Upper lobe of right lung (tissue), 1 donor: ENCODE data around the gene CXorf51A. TPM values are rescaled to one million over a fixed set of nuclear protein-coding genes. Genes with fewer than 3 reads are reported as not detected.
"Not testable (repeated sequence)": the region's sequence is repeated elsewhere in the genome, so short reads cannot be mapped to it uniquely, and the experiment has no call there.

Source experiments
- ATAC-seq: fragments of 200-7000 bp; cut with Tn5 transposase; one replicate; pipeline ENCODE4 v1.9.1; 2020; ENCODE audit warnings: mild to moderate bottlenecking, moderate library complexity
- DNase-seq: peaks from one replicate; pipeline ENCODE4 v3.0.0-alpha.2; 2020
- H3K27ac ChIP-seq: fragments of 200-600 bp; one replicate; pipeline ENCODE4 v1.8.0; 2022
- H3K27me3 ChIP-seq: fragments of 200-600 bp; one replicate; pipeline ENCODE4 v1.8.0; 2022; ENCODE audit warnings: mild to moderate bottlenecking
- H3K36me3 ChIP-seq: fragments of 200-600 bp; one replicate; pipeline ENCODE4 v1.8.0; 2022
- H3K4me1 ChIP-seq: fragments of 200-600 bp; one replicate; pipeline ENCODE4 v1.8.0; 2022
- H3K4me3 ChIP-seq: fragments of 200-600 bp; one replicate; pipeline ENCODE4 v1.8.0; 2022; ENCODE audit warnings: mild to moderate bottlenecking
- H3K9me3 ChIP-seq: fragments of 200-600 bp; one replicate; pipeline ENCODE4 v1.8.0; 2022
- CTCF ChIP-seq: fragments of 200-600 bp; IDR thresholded peaks from one replicate; pipeline ENCODE4 v1.8.0; 2022; ENCODE audit warnings: antibody characterized with exemption
- intact Hi-C: fragments of 100-400 bp; cut with DNase I; formaldehyde crosslinking; loops from one replicate; pipeline ENCODE4 v1.11.0; 2022
- long read RNA-seq: library from polyadenylated mRNA; unstranded; transcript quantifications from one replicate; pipeline ENCODE4 v2.0.0, GENCODE V29; 2021
- total RNA-seq: library from RNA; stranded (reverse); fragmentation: NEBNext Ultra II Directional; extraction: Animal tissue kit (Norgen Biotek cat#: 25700); gene quantifications from one replicate; pipeline ENCODE4 v1.2.1, GENCODE V29; 2021
- donor health status: DM: no; HTN: yes; CAD: no; lungs with severe emphysema.

CXorf51A gene
- total RNA-seq = not detected
- long read RNA-seq = 0 reads

- intact Hi-C loops, H3K9me3 ChIP-seq, ATAC-seq, H3K27ac ChIP-seq, H3K4me3 ChIP-seq, DNase-seq, H3K36me3 ChIP-seq, H3K27me3 ChIP-seq, H3K4me1 ChIP-seq: not testable (repeated sequence)
These were observed at the start of gene CXorf51A for GRCh38 chrX:146814644-146815043. Gene CXorf51A, minus strand, starts transcription at chrX:146814744. Its CDS starts 21 bp downstream, at chrX:146814723.

GRCh38 chrX:146863566-146863965 lies 49.0 kb upstream of the CXorf51A start:
- no peak for ATAC-seq
- Histone ChIP-seq H3K9me3 (no peaks in the 10 kb centered on the region), H3K4me1 (no peaks in the 10 kb centered on the region), H3K27ac (no peak overlapping the region), H3K27me3 (no peaks in the 10 kb centered on the region), H3K36me3 (no peaks in the 10 kb centered on the region), H3K4me3 (no peak overlapping the region)
- intact Hi-C loops = no loop called here
- no peak for TF ChIP-seq CTCF
- DNase-seq = no peak

- intact Hi-C loops = no loop called here
These were observed 39.7 kb upstream of the CXorf51A start for GRCh38 chrX:146854281-146854680.

GRCh38 chrX:146831994-146832393 lies 17.4 kb upstream of the CXorf51A start:
- DNase-seq (no peak), ATAC-seq (no peak)
- Histone ChIP-seq H3K4me1 (no peaks in the 10 kb centered on the region), H3K4me3 (no peak overlapping the region), H3K9me3 (no peaks in the 10 kb centered on the region), H3K27ac (no peak overlapping the region), H3K36me3 (no peaks in the 10 kb centered on the region), H3K27me3 (no peaks in the 10 kb centered on the region)
- no peak for TF ChIP-seq CTCF
- intact Hi-C loops = no loop called here

More at GRCh38 chrX:146854281-146854680, 39.7 kb upstream of the CXorf51A start:
- DNase-seq (no peak), ATAC-seq (no peak)
- H3K4me3 ChIP-seq = no peak overlapping the region
- H3K36me3 ChIP-seq = no peaks in the 10 kb centered on the region
- TF ChIP-seq CTCF = no peak
- no peaks in the 10 kb centered on the region for H3K27me3 ChIP-seq
- no peaks in the 10 kb centered on the region for H3K9me3 ChIP-seq
- H3K4me1 ChIP-seq = no peaks in the 10 kb centered on the region
- no peak overlapping the region for H3K27ac ChIP-seq

- ATAC-seq, DNase-seq, H3K4me3 ChIP-seq, H3K9me3 ChIP-seq, H3K36me3 ChIP-seq, H3K27ac ChIP-seq, H3K27me3 ChIP-seq, intact Hi-C loops, H3K4me1 ChIP-seq: not testable (repeated sequence)
These were observed 5.1 kb downstream of the CXorf51A start, which contains the start of gene CXorf51B for GRCh38 chrX:146809471-146809870. Gene CXorf51B, plus strand, starts transcription at chrX:146809771. Its CDS starts 21 bp downstream, at chrX:146809792.

Other genes with a start within 250 kb of the CXorf51A start
- not detected for gene CXorf51B, start 5.0 kb downstream of the CXorf51A start, total RNA-seq